SK-N-SH (cell line): ENCODE measurements around the gene MAN2B2. TPM values are rescaled to one million over a fixed set of nuclear protein-coding genes. Genes with fewer than 3 reads are reported as not detected.

Source experiments
- CTCF ChIA-PET: fragments of 300-600, 350-600 bp; formaldehyde crosslinking; extraction: SDS; loops from one replicate; lab custom pipeline; 2021; lab: Yijun Ruan, JAX
- POLR2A ChIA-PET: fragments of 350-600 bp; sonication (Branson Sonifier 250); formaldehyde crosslinking; extraction: SDS; loops from one replicate; lab custom pipeline; 2020; ENCODE audit warnings: antibody characterized with exemption, inconsistent platforms; lab: Yijun Ruan, JAX
- DNase-seq: peaks from one replicate; pipeline ENCODE4 v3.0.0; 2012
- H2AFZ ChIP-seq: fragments of 200-600 bp; sonication (generic); 2 replicates; pipeline ENCODE4 v1.8.1; 2016; ENCODE audit warnings: antibody characterized with exemption, mild to moderate bottlenecking, low read depth
- H3F3A ChIP-seq: fragments of 200-600 bp; sonication (generic); replicated peaks from 2 replicates; pipeline ENCODE3; 2016; ENCODE audit warnings: antibody characterized with exemption, mild to moderate bottlenecking; ENCODE audit not compliant: insufficient read depth
- H3K27ac ChIP-seq, 2 experiments: fragments of 200-500 bp in 1 of 2; fragments of 200-600 bp in 1 of 2; sonication (Bioruptor generic) in 1 of 2; sonication (generic), shearing (Covaris generic) in 1 of 2; 2 replicates each; pipeline versions ENCODE4 v1.5.1 to v1.6.1; 2014 to 2016; ENCODE audit warnings: low read depth in 2 of 2, inconsistent platforms in 1 of 2, low read length in 1 of 2, mild to moderate bottlenecking in 1 of 2, mixed read lengths in 1 of 2
- H3K27me3 ChIP-seq: fragments of 200-600 bp; sonication (generic), shearing (Covaris generic); 2 replicates; pipeline ENCODE4 v1.6.1; 2016; ENCODE audit warnings: mixed run types; ENCODE audit not compliant: insufficient read depth
- H3K36me3 ChIP-seq, 2 experiments: fragments of 200-500 bp in 1 of 2; fragments of 200-600 bp in 1 of 2; sonication (Bioruptor generic) in 1 of 2; sonication (generic) in 1 of 2; replicated peaks in 1 of 2; 2 replicates each; pipeline versions ENCODE3 to v1.5.1; 2014 to 2016; ENCODE audit warnings: low read length in 1 of 2, mild to moderate bottlenecking in 1 of 2; ENCODE audit not compliant: insufficient read depth in 2 of 2, control insufficient read depth in 1 of 2
- H3K4me1 ChIP-seq, 2 experiments: fragments of 200-500 bp in 1 of 2; fragments of 200-600 bp in 1 of 2; sonication (Bioruptor generic) in 1 of 2; sonication (generic), shearing (Covaris generic) in 1 of 2; 2 replicates each; pipeline versions ENCODE4 v1.5.1 to v1.6.1; 2014 to 2016; ENCODE audit warnings: low read depth in 1 of 2, low read length in 1 of 2, mixed run types in 1 of 2; ENCODE audit not compliant: insufficient read depth in 2 of 2, control insufficient read depth in 1 of 2
- H3K4me2 ChIP-seq: fragments of 200-600 bp; sonication (generic), shearing (Covaris generic); 2 replicates; pipeline ENCODE4 v1.6.1; 2017; ENCODE audit warnings: mixed run types
- H3K4me3 ChIP-seq, 2 experiments: fragments of 200-500 bp in 1 of 2; fragments of 200-600 bp in 1 of 2; sonication (Bioruptor generic) in 1 of 2; sonication (generic), shearing (Covaris generic) in 1 of 2; 2 replicates each; pipeline versions ENCODE4 v1.5.1 to v1.8.1; 2014 to 2016; ENCODE audit warnings: low read depth in 2 of 2, inconsistent platforms in 1 of 2, low read length in 1 of 2, mild to moderate bottlenecking in 1 of 2, mixed read lengths in 1 of 2, moderate library complexity in 1 of 2
- H3K79me2 ChIP-seq: fragments of 200-600 bp; sonication (generic); 2 replicates; pipeline ENCODE4 v1.8.1; 2017; ENCODE audit warnings: mild to moderate bottlenecking; ENCODE audit not compliant: insufficient read depth
- H3K9ac ChIP-seq: fragments of 200-600 bp; sonication (generic); 2 replicates; pipeline ENCODE4 v1.6.1; 2017; ENCODE audit warnings: mixed run types
- H3K9me2 ChIP-seq: fragments of 200-600 bp; sonication (generic); 2 replicates; pipeline ENCODE4 v1.6.1; 2017; ENCODE audit warnings: mixed run types
- H3K9me3 ChIP-seq: fragments of 200-600 bp; sonication (generic); 2 replicates; pipeline ENCODE4 v1.6.1; 2017; ENCODE audit warnings: mixed run types, mild to moderate bottlenecking, moderate library complexity
- H4K20me1 ChIP-seq: fragments of 200-600 bp; sonication (generic); 2 replicates; pipeline ENCODE4 v1.6.1; 2017; ENCODE audit warnings: mild to moderate bottlenecking, mixed run types; ENCODE audit not compliant: insufficient read depth
- CHD2 ChIP-seq: fragments of 150-350 bp; IDR thresholded peaks from 2 replicates; pipeline ENCODE4 v1.6.1; 2018; ENCODE audit warnings: low read length; ENCODE audit not compliant: partially characterized antibody
- CTCF ChIP-seq: fragments of 200-600 bp; sonication (generic); IDR thresholded peaks from 2 replicates; pipeline ENCODE4 v1.6.1; 2017; ENCODE audit warnings: antibody characterized with exemption, mild to moderate bottlenecking, moderate library complexity
- EP300 ChIP-seq, 2 experiments: IDR thresholded peaks; 2 replicates each; pipeline versions ENCODE4 v1.4.0 to v1.6.1; 2012; ENCODE audit warnings: borderline replicate concordance in 1 of 2, low read depth in 1 of 2, low read length in 1 of 2
- FOSL2 ChIP-seq: IDR thresholded peaks from 2 replicates; pipeline ENCODE4 v1.4.0; 2012; ENCODE audit warnings: low read depth, mild to moderate bottlenecking, moderate library complexity, borderline replicate concordance
- FOXM1 ChIP-seq: IDR thresholded peaks from 2 replicates; pipeline ENCODE4 v1.4.0; 2012; ENCODE audit warnings: low read depth, mild to moderate bottlenecking
- GABPA ChIP-seq: IDR thresholded peaks from 2 replicates; pipeline ENCODE4 v1.4.0; 2012; ENCODE audit warnings: low read depth, mild to moderate bottlenecking
- GATA2 ChIP-seq: sonication (generic); formaldehyde crosslinking; IDR thresholded peaks from 2 replicates; pipeline ENCODE4 v1.5.0; 2020; ENCODE audit warnings: mild to moderate bottlenecking, missing genetic modification reagents
- JUND ChIP-seq: IDR thresholded peaks from 2 replicates; pipeline ENCODE4 v1.4.0; 2012
- MEF2A ChIP-seq: IDR thresholded peaks from 2 replicates; pipeline ENCODE4 v1.4.0; 2012; ENCODE audit warnings: low read depth, borderline replicate concordance
- MXI1 ChIP-seq: IDR thresholded peaks from 2 replicates; pipeline ENCODE4 v1.6.1; 2012; ENCODE audit warnings: mild to moderate bottlenecking, low read depth, low read length, improper control_type of control experiment
- PBX3 ChIP-seq: IDR thresholded peaks from 2 replicates; pipeline ENCODE4; 2012
- POLR2AphosphoS5 ChIP-seq: IDR thresholded peaks from 2 replicates; pipeline ENCODE4 v1.6.1; 2012; ENCODE audit warnings: low read depth, low read length
- RCOR1 ChIP-seq: fragments of 150-350 bp; IDR thresholded peaks from 2 replicates; pipeline ENCODE4 v1.6.1; 2017; ENCODE audit warnings: antibody characterized with exemption, low read length
- REST ChIP-seq: IDR thresholded peaks from 2 replicates; pipeline ENCODE4 v1.6.1; 2012; ENCODE audit warnings: mild to moderate bottlenecking, low read depth, low read length, moderate library complexity
- SIN3A ChIP-seq: IDR thresholded peaks from 2 replicates; pipeline ENCODE4 v1.6.1; 2012; ENCODE audit warnings: low read depth, mild to moderate bottlenecking, low read length, moderate library complexity, borderline replicate concordance
- TAF1 ChIP-seq: IDR thresholded peaks from 2 replicates; pipeline ENCODE4 v1.6.1; 2012; ENCODE audit warnings: low read depth, mild to moderate bottlenecking, low read length, moderate library complexity, borderline replicate concordance
- TEAD4 ChIP-seq: IDR thresholded peaks from 2 replicates; pipeline ENCODE4 v1.4.0; 2012; ENCODE audit warnings: mild to moderate bottlenecking, borderline replicate concordance; ENCODE audit not compliant: insufficient read depth
- USF1 ChIP-seq: IDR thresholded peaks from 2 replicates; pipeline ENCODE4 v1.4.0; 2012; ENCODE audit warnings: low read depth, borderline replicate concordance
- USF2 ChIP-seq: fragments of 150-350 bp; IDR thresholded peaks from 2 replicates; pipeline ENCODE4 v1.6.1; 2017; ENCODE audit warnings: antibody characterized with exemption, low read length, low read depth, borderline replicate concordance
- YY1 ChIP-seq: IDR thresholded peaks from 2 replicates; pipeline ENCODE4 v1.4.0; 2012; ENCODE audit warnings: low read depth, mild to moderate bottlenecking
- WGBS: methylation state at CpG from one replicate; pipeline ENCODE4 v1.1.6; 2017; ENCODE audit warnings: low lambda C conversion rate; 5-methylcytosine and 5-hydroxymethylcytosine counted together
- polyA plus RNA-seq, 3 experiments: library from polyadenylated mRNA; depleted of rRNA; stranded (reverse); fragments of >200 nt; gene quantifications; 2 replicates each; pipeline ENCODE4 v1.2.3, GENCODE V29; 2012

The MAN2B2 gene
- polyA plus RNA-seq, 1 of the 3 experiments (the other 2 are of a cell fraction) = 24.9 TPM

- H3K27me3 ChIP-seq = no peaks in the 10 kb centered on the region; the same call in 1 of the 2 replicates
- H3K9ac ChIP-seq = no peak overlapping the region
- H3K4me1 ChIP-seq = peaks cover 3 to 15% of the 10 kb centered on the region in 2 experiments; a peak in 2 of 4 replicates
- H3K79me2 ChIP-seq = peaks cover 5% of the 10 kb centered on the region; the same call in 1 of the 2 replicates
- no peak for DNase-seq
- H2AFZ ChIP-seq = no peak overlapping the region
- no peaks in the 10 kb centered on the region for H3K9me3 ChIP-seq
- 40% methylated on average over 3 of the region's 3 CpGs for WGBS
- POLR2A ChIA-PET = no interaction called here
- no peaks in the 10 kb centered on the region for H4K20me1 ChIP-seq
- CTCF ChIA-PET = interaction anchor here (0.6 kb wide), 1 partner anchor 23 kb away, joined by 3 read pairs; no protein-coding TSS in a partner anchor
- H3K27ac ChIP-seq = no peak overlapping the region
- H3K4me3 ChIP-seq = no peak overlapping the region
- TF ChIP-seq CTCF (no peak), POLR2AphosphoS5 (no peak)
- TF ChIP-seq, all 33 proteins: peak for 0
- Histone ChIP-seq H3K36me3 (no peaks in the 10 kb centered on the region), H3K9me2 (no peaks in the 10 kb centered on the region), H3K4me2 (no peak overlapping the region), H3F3A (no peaks in the 10 kb centered on the region)
These were observed 3.4 kb upstream of the MAN2B2 start for GRCh38 chr4:6571608-6572007.

GRCh38 chr4:6573551-6573950 is 1.4 kb upstream of the MAN2B2 start:
- Histone ChIP-seq H3K9me2 (no peaks in the 10 kb centered on the region), H3F3A (no peaks in the 10 kb centered on the region), H3K4me1 (peaks cover 3 to 15% of the 10 kb centered on the region in 2 experiments; a peak in 2 of 4 replicates), H3K4me2 (no peak overlapping the region), H4K20me1 (no peaks in the 10 kb centered on the region), H3K9ac (no peak overlapping the region), H3K27me3 (no peaks in the 10 kb centered on the region; the same call in 1 of the 2 replicates), H3K9me3 (no peaks in the 10 kb centered on the region), H3K79me2 (peaks cover 5% of the 10 kb centered on the region; the same call in 1 of the 2 replicates), H3K27ac (no peak overlapping the region), H3K4me3 (no peak overlapping the region), H3K36me3 (peaks cover 4 to 6% of the 10 kb centered on the region in 2 experiments), H2AFZ (no peak overlapping the region)
- CTCF ChIA-PET = interaction anchor here (0.9 to 5.1 kb wide), 3 partner anchors 25 to 576 kb away, joined by 3 to 45 read pairs (median 4); no protein-coding TSS in a partner anchor
- POLR2A ChIA-PET = no interaction called here
- WGBS = 85% methylated on average over 2 of the region's 6 CpGs
- DNase-seq = no peak
- TF ChIP-seq YY1 (no peak), GATA2 (CRISPR knock-in tag) (no peak), PBX3 (no peak), EP300 (IDR thresholded peaks at IDR 0.05; ENCODE audit: borderline replicate concordance in 1 of 2, low read depth in 1 of 2, low read length in 1 of 2) (no peak), RCOR1 (no peak), JUND (no peak), SIN3A (no peak), MXI1 (no peak), USF2 (no peak), TAF1 (no peak), CHD2 (no peak), GABPA (no peak), USF1 (no peak), FOXM1 (no peak), POLR2AphosphoS5 (no peak), REST (no peak), TEAD4 (no peak), FOSL2 (no peak), MEF2A (no peak)
